ENCODE measurements around the gene PELO. TPM values are rescaled to one million over a fixed set of nuclear protein-coding genes. Genes with fewer than 3 reads are reported as not detected.

PELO gene
- polyA plus RNA-seq, 1 donor (not counting 4 experiments of a cell fraction or from before 2014, with no cell fraction given), result 10.6 TPM

GRCh38 chr5:52796516-52797103 lies 8.9 kb downstream of the PELO start:
- no peaks in the 10 kb centered on the region for H3K27me3 ChIP-seq (ENCODE audit: control insufficient read depth, extremely low read depth, insufficient read depth, low read length)
- H3K4me2 ChIP-seq (ENCODE audit: control insufficient read depth, extremely low read depth, insufficient read depth, low read depth, low read length), result no peak overlapping the region
- dilution Hi-C loops (cut with MboI; ENCODE audit: extremely low pct_ligation_motif_present, low sequenced_read_pairs), result no loop called here
- no peak overlapping the region for H3K27ac ChIP-seq (ENCODE audit: control insufficient read depth, insufficient read depth, low read length)
- H3K4me1 ChIP-seq (ENCODE audit: control insufficient read depth, extremely low read depth, insufficient read depth, low read length), result peaks cover 16% of the 10 kb centered on the region
- no peaks in the 10 kb centered on the region for H3K9me3 ChIP-seq (ENCODE audit: control insufficient read depth, low read depth, low read length)
- H3K9me1 ChIP-seq (ENCODE audit: control insufficient read depth, extremely low read depth, insufficient read depth, low read length), result no peaks in the 10 kb centered on the region
- no peak overlapping the region for H3K9ac ChIP-seq (ENCODE audit: control insufficient read depth, extremely low read depth, insufficient read depth, low read length)
- peaks cover 0 to 3% of the 10 kb centered on the region in 2 experiments for H3K36me3 ChIP-seq (ENCODE audit: control insufficient read depth in 2 of 2, extremely low read depth in 1 of 2, insufficient read depth in 2 of 2, low read length in 2 of 2)
- H2AFZ ChIP-seq (ENCODE audit: control insufficient read depth, low read length), result no peak overlapping the region
- H3K79me2 ChIP-seq (ENCODE audit: control insufficient read depth, insufficient read depth, low read length), result peaks cover 14% of the 10 kb centered on the region
- DNase-seq (ENCODE audit: low read depth, low spot score) (no peak), FAIRE-seq (no peak)
- H3K4me3 ChIP-seq (ENCODE audit: control insufficient read depth in 2 of 3, extremely low read depth in 1 of 3, insufficient read depth in 2 of 3, low read depth in 1 of 3, low read length in 3 of 3), result no peak overlapping the region
- H4K20me1 ChIP-seq (ENCODE audit: control insufficient read depth, extremely low read depth, insufficient read depth, low read length), result no peaks in the 10 kb centered on the region
- TF ChIP-seq EZH2 (IDR thresholded peaks at IDR 0.05; ENCODE audit: low read length) (no peak), CTCF (optimal IDR thresholded peaks at IDR 0.05 in 1 of 3, IDR thresholded peaks at IDR 0.05 in 1 of 3, conservative IDR thresholded peaks at IDR 0.05 in 1 of 3; ENCODE audit: extremely low read depth in 1 of 3, insufficient read depth in 2 of 3, low read length in 3 of 3) (no peak)

- Histone ChIP-seq H3K9me1 (ENCODE audit: control insufficient read depth, extremely low read depth, insufficient read depth, low read length) (no peaks in the 10 kb centered on the region), H3K4me2 (ENCODE audit: control insufficient read depth, extremely low read depth, insufficient read depth, low read depth, low read length) (peak overlapping the region; percentile 80), H4K20me1 (ENCODE audit: control insufficient read depth, extremely low read depth, insufficient read depth, low read length) (peaks cover 4% of the 10 kb centered on the region), H3K9ac (ENCODE audit: control insufficient read depth, extremely low read depth, insufficient read depth, low read length) (peak overlapping the region; percentile 77), H3K9me3 (ENCODE audit: control insufficient read depth, low read depth, low read length) (no peaks in the 10 kb centered on the region), H3K27me3 (ENCODE audit: control insufficient read depth, extremely low read depth, insufficient read depth, low read length) (no peaks in the 10 kb centered on the region), H3K4me3 (ENCODE audit: control insufficient read depth in 2 of 3, extremely low read depth in 1 of 3, insufficient read depth in 2 of 3, low read depth in 1 of 3, low read length in 3 of 3) (peak overlapping the region; percentile 50 to 92 (median 81)), H3K4me1 (ENCODE audit: control insufficient read depth, extremely low read depth, insufficient read depth, low read length) (peaks cover 20% of the 10 kb centered on the region), H3K27ac (ENCODE audit: control insufficient read depth, insufficient read depth, low read length) (peak overlapping the region; percentile 89), H2AFZ (ENCODE audit: control insufficient read depth, low read length) (peak overlapping the region; percentile 87), H3K36me3 (ENCODE audit: control insufficient read depth in 2 of 2, extremely low read depth in 1 of 2, insufficient read depth in 2 of 2, low read length in 2 of 2) (peaks cover 0 to 6% of the 10 kb centered on the region in 2 experiments), H3K79me2 (ENCODE audit: control insufficient read depth, insufficient read depth, low read length) (peaks cover 35% of the 10 kb centered on the region)
- DNase-seq (ENCODE audit: low read depth, low spot score) (no peak), FAIRE-seq (no peak)
- dilution Hi-C loops (cut with MboI; ENCODE audit: extremely low pct_ligation_motif_present, low sequenced_read_pairs), result no loop called here
- TF ChIP-seq CTCF (optimal IDR thresholded peaks at IDR 0.05 in 1 of 3, IDR thresholded peaks at IDR 0.05 in 1 of 3, conservative IDR thresholded peaks at IDR 0.05 in 1 of 3; ENCODE audit: extremely low read depth in 1 of 3, insufficient read depth in 2 of 3, low read length in 3 of 3) (no peak), EZH2 (IDR thresholded peaks at IDR 0.05; ENCODE audit: low read length) (no peak)
Measured at GRCh38 chr5:52798938-52799337, 11.2 kb downstream of the PELO start.
